HG03575 (cell line): ENCODE measurements around the gene ELP6.

Experiments used
- ATAC-seq: cut with Tn5 transposase; IDR thresholded peaks from one replicate; pipeline ENCODE4 v1.9.1; 2021; ENCODE audit not compliant: unreplicated experiment, insufficient number of reproducible peaks, low FRiP score; ENCODE audit errors: extremely low read depth

The ELP6 gene

GRCh38 chr3:47513125-47513929 is at the start of gene ELP6:
Gene ELP6, minus strand, starts transcription at chr3:47513712. Its CDS starts 122 bp downstream, at chr3:47513590.
- peak; percentile 44 for ATAC-seq

GRCh38 chr3:47556351-47556750 is 42.8 kb upstream of the ELP6 start:
- ATAC-seq: no peak

GRCh38 chr3:47554335-47554734 is 40.8 kb upstream of the ELP6 start:
- ATAC-seq: no peak

GRCh38 chr3:47553407-47553806 is 39.9 kb upstream of the ELP6 start:
- ATAC-seq: no peak

- ATAC-seq: no peak
These were observed 29.1 kb upstream of the ELP6 start for GRCh38 chr3:47542471-47543173.

GRCh38 chr3:47541583-47542108 is 28.1 kb upstream of the ELP6 start:
- no peak for ATAC-seq

- ATAC-seq: no peak
These were observed 26.8 kb upstream of the ELP6 start for GRCh38 chr3:47540281-47540680.

- no peak for ATAC-seq
These were observed 23.5 kb upstream of the ELP6 start for GRCh38 chr3:47536967-47537366.

- no peak for ATAC-seq
These were observed 22.8 kb upstream of the ELP6 start for GRCh38 chr3:47536221-47536891.

GRCh38 chr3:47533996-47534454 is 20.5 kb upstream of the ELP6 start:
- ATAC-seq: no peak

GRCh38 chr3:47533481-47533880 is 20.0 kb upstream of the ELP6 start:
- ATAC-seq: no peak

- ATAC-seq: no peak
These were observed 14.6 kb upstream of the ELP6 start for GRCh38 chr3:47527952-47528725.

- no peak for ATAC-seq
These were observed 12.1 kb upstream of the ELP6 start for GRCh38 chr3:47525617-47526016.

- ATAC-seq: no peak
These were observed 10.0 kb upstream of the ELP6 start for GRCh38 chr3:47523310-47524073.

- no peak for ATAC-seq
These were observed 8.8 kb upstream of the ELP6 start for GRCh38 chr3:47522082-47522987.

- no peak for ATAC-seq
These were observed 7.2 kb upstream of the ELP6 start for GRCh38 chr3:47520756-47521155.

- no peak for ATAC-seq
These were observed 4.4 kb upstream of the ELP6 start for GRCh38 chr3:47517937-47518336.
